ENCODE measurements around the gene GM2A. TPM values are rescaled to one million over a fixed set of nuclear protein-coding genes. Genes with fewer than 3 reads are reported as not detected.

GM2A gene
- total RNA-seq, 1 donor from 2014 or later = 16.7 TPM

- Histone ChIP-seq H3K27me3 (ENCODE audit: control insufficient read depth in 3 of 3, insufficient read depth in 3 of 3, low read length in 3 of 3) (no peaks in the 10 kb centered on the region), H3K4me1 (ENCODE audit: control insufficient read depth in 3 of 3, insufficient read depth in 3 of 3, low read length in 3 of 3) (peaks cover 11 to 14% (median 14%) of the 10 kb centered on the region in 3 donors), H3K9me3 (ENCODE audit: control insufficient read depth in 3 of 3, low read length in 3 of 3) (no peaks in the 10 kb centered on the region), H3K36me3 (ENCODE audit: control insufficient read depth in 3 of 3, insufficient read depth in 3 of 3, low read length in 3 of 3) (peaks cover 19 to 42% (median 26%) of the 10 kb centered on the region in 3 donors), H3K9ac (ENCODE audit: low read depth in 1 of 3, low read length in 3 of 3) (no peak overlapping the region), H3K27ac (ENCODE audit: low read depth, low read length) (no peak overlapping the region), H3K4me3 (ENCODE audit: low read length in 3 of 3) (no peak overlapping the region)
These were observed 64.9 kb downstream of the GM2A start for GRCh38 chr5:151317871-151318270.

- Histone ChIP-seq H3K27ac (ENCODE audit: low read depth, low read length) (no peak overlapping the region), H3K9me3 (ENCODE audit: control insufficient read depth in 3 of 3, low read length in 3 of 3) (no peaks in the 10 kb centered on the region), H3K4me1 (ENCODE audit: control insufficient read depth in 3 of 3, insufficient read depth in 3 of 3, low read length in 3 of 3) (peaks cover 9 to 14% (median 11%) of the 10 kb centered on the region in 3 donors), H3K36me3 (ENCODE audit: control insufficient read depth in 3 of 3, insufficient read depth in 3 of 3, low read length in 3 of 3) (peaks cover 24 to 46% (median 35%) of the 10 kb centered on the region in 3 donors), H3K27me3 (ENCODE audit: control insufficient read depth in 3 of 3, insufficient read depth in 3 of 3, low read length in 3 of 3) (no peaks in the 10 kb centered on the region), H3K4me3 (ENCODE audit: low read length in 3 of 3) (no peak overlapping the region), H3K9ac (ENCODE audit: low read depth in 1 of 3, low read length in 3 of 3) (no peak overlapping the region)
These were observed 66.1 kb downstream of the GM2A start for GRCh38 chr5:151318850-151319732.

Other genes with a start within 250 kb of the GM2A start
- 33.4 TPM for gene GPX3, start 232.6 kb upstream of the GM2A start, total RNA-seq
- gene TNIP1, start 172.2 kb upstream of the GM2A start, total RNA-seq = 42.8 TPM
- gene ANXA6, start 95.4 kb upstream of the GM2A start, total RNA-seq = 361 TPM
- gene CCDC69, start 29.1 kb upstream of the GM2A start, total RNA-seq = 21.9 TPM
- not detected for gene SLC36A3, start 50.6 kb downstream of the GM2A start, total RNA-seq
- gene SLC36A2, start 94.4 kb downstream of the GM2A start, total RNA-seq = under 0.01 TPM
- gene SLC36A1, start 194.4 kb downstream of the GM2A start, total RNA-seq = 8.9 TPM